HG03378 (cell line): Measurements from ENCODE around the gene HHLA2.

Source experiments
- ATAC-seq: cut with Tn5 transposase; IDR thresholded peaks from one replicate; pipeline ENCODE4 v1.9.1; 2021; ENCODE audit warnings: mild to moderate bottlenecking, moderate library complexity; ENCODE audit not compliant: unreplicated experiment

Gene HHLA2

GRCh38 chr3:108391917-108392593 is 95.7 kb downstream of the HHLA2 start:
- no peak for ATAC-seq

DNA sequence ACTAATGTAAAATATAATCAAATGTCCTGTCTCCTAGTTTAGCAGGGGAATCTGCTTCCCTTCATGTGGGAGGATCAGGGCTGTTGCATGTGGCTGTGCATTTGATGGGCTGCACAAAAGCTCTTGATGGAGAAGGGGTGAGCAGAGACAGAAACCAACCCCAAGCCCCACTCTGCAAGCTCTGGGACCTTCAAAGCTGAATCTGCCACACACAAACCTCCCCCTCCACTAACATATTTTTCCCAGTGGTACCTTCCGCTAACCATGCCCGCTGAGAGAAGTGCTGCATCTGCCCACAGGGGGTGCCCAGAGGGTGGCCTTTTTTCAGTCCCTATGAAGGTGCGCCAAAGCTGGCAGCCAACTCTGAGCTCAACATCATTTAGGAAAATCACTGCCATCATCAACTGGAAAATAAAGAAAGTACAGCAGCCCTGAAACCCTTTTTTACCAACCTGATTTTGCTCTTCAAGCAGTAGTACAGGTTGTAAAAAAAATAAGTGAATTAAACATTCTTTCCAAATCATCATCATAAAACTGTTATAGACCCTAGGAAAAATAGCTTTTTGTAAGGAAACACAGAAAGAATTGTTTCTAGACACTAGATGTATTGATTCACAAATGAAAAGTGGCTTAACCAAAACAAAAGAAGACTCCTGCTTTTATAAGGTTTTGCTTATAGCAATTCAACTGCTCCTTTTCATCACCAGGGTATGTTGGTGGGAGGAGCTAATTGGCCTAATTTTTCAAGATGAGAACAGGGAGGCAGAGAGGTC is 97.0 kb downstream of the HHLA2 start:
- ATAC-seq = no peak

- no peak for ATAC-seq
These were observed 97.7 kb downstream of the HHLA2 start for GRCh38 chr3:108394016-108394415.

- ATAC-seq = no peak
These were observed 98.2 kb downstream of the HHLA2 start for GRCh38 chr3:108394563-108394962.

DNA sequence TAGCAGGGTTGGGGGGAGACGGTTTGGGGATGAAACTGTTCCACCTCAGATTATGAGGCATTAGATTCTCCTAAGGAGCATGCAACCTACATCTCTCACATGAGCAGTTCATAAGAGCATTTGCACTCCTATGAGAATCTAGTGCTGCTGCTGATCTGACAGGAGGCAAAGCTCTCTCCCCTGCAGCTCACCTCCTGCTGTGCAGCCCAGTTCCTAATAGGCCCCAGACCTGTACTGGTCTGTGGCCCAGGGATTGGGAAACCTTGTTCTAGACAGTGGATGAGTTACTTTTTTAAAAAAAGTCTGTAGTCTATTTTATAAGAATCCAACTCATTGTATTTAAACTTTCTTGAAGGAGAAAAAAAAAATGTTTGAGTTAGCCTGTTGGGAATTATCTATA is 100.0 kb downstream of the HHLA2 start:
- ATAC-seq = no peak

DNA sequence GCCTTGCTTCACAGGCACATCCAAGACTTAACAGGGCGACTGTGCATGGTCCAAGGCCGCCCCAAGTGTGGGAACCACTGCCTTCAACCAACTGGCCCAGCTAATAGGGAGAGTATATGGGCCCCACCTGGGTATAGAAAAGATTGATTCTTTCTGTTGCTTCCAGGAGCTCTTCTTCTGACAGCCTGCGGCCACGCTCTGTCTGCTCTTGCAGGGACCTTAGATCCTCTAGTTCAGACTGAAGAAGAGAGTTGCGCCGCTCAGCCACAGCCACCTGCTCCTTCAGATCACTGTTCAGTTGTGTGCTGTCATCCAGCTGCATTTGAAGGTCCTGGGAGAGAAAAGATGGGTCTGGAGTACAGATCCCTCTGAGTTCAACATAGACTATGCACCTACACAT is 102.2 kb downstream of the HHLA2 start:
- no peak for ATAC-seq

DNA sequence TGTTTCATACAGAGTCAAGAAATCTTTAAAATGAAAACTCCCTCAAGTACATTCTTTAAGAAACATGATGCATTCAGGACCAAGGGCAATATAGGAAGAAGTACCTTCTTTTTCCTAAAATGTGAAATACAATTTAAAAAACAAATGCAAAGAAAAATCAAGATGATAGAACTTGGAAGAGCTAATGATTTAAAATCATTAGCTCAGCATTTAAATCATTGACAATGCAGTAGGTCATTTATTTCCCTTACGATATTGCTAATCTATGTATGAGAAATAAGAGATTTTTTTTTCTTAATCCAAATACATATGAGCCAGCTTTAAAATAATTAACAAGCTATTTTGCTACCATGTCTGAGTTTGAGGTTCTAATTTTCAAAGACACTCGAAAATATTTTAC is 105.5 kb downstream of the HHLA2 start:
- no peak for ATAC-seq

DNA sequence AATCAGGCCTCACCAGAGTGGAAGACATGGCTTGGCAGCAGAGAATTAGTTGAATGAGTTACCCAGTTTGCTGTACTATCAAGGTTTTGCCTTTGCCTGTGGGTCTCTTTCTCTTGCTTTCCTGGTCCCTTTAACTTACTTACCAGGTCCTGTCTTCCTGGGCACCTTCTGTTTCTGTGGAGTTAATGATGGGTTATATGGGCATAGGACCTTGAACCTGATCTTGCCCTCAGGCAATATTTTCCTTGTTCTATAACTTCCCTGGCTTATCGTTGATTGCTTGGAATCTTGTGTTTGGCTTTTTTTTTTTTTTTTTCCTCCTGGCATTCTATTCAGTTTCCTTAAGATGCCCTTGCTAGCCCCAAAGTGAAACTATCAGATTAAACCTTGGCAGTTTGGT is 106.8 kb downstream of the HHLA2 start:
- no peak for ATAC-seq

DNA sequence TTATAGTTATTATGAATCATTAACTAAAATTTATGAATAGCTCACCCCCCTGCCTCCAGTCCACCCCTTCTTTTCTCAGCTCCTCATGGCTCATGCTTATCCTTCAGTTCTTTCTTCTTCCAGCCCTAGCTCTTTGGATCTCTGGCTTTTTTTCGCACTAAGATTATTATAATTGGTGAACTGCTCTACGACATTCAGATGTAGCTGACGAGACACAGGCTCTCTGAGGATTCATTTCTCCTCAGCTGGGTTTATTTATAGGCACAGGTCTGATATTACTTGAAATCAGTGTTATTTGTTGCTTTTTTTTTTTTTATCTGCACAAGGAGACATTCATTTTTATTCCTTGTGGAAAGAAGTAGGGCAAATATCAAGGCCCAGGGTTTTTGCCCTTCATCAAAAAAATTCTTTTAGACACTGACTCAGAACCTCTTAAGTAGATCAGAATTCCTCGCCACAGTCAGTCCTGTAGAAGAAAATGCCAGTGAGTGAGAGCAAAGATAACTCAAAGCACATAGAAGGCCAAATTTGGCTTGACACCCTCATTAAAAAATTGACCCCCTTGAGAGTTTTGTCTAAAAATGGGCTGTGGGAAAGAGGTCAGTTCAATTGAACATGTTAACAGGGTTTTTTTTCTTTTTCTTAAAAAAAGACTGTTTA is 107.5 kb downstream of the HHLA2 start:
- no peak for ATAC-seq

GRCh38 chr3:108404368-108404767 is 108.0 kb downstream of the HHLA2 start:
- ATAC-seq = no peak

DNA sequence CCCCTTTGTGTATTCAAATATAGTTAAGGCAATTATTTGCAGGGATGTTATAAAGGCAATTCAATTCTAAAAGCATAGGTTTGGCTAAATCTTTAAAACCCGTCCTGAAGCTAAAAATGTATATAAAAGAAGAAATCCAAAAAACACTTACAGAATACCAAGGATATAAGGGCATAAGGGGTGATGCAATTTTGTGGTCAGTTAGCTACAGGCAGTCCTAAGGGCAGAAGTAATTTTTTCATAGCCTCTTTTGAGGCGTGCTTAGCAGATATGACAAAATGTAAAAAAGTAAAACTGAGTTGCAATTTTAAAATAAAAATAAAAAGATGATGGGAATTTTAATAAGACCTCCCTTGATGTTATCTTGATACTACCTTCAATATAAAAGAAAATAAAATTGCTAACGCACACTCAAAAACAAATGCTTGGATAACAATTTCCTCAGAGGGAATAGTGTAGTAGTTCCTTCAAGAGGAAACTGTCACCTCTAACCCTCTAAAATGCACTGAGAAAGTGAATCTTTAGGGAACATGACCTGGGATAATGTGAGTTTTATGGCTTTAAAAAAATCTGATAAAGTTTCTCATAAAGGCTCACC is 109.8 kb downstream of the HHLA2 start:
- peak; percentile 26 for ATAC-seq

GRCh38 chr3:108406661-108407206 is 110.4 kb downstream of the HHLA2 start:
- peak; percentile 95 for ATAC-seq

GRCh38 chr3:108407886-108408285 is 111.5 kb downstream of the HHLA2 start:
- ATAC-seq = no peak

GRCh38 chr3:108408883-108409799 is 112.8 kb downstream of the HHLA2 start:
- no peak for ATAC-seq

GRCh38 chr3:108409800-108410178 is 113.4 kb downstream of the HHLA2 start:
- ATAC-seq = no peak

DNA sequence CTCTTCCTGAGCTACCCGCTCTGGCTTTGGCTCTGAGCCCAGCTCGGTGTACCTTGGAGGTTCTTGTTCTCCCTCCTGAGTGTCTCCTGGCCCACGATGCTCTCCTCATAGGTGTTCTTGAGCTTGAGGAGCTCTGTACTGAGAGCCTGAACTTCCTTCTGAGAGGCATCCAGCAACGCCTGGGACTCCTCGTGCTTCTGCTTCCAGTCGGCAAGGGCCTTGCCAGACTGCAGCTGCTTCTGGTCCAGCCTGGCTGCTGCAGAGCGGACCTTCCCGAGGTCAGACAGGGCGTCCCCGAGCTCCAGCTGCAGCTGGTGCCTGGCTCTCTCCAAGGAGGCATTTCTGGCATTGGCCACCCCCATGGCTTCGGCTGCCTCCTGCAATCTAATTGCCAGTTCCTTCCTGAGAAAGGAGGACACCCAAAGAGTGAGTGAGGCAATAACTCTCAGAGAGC is 114.2 kb downstream of the HHLA2 start:
- no peak for ATAC-seq

GRCh38 chr3:108412121-108412750 is 115.9 kb downstream of the HHLA2 start:
- ATAC-seq = no peak

- no peak for ATAC-seq
These were observed 117.7 kb downstream of the HHLA2 start for GRCh38 chr3:108414007-108414406.

DNA sequence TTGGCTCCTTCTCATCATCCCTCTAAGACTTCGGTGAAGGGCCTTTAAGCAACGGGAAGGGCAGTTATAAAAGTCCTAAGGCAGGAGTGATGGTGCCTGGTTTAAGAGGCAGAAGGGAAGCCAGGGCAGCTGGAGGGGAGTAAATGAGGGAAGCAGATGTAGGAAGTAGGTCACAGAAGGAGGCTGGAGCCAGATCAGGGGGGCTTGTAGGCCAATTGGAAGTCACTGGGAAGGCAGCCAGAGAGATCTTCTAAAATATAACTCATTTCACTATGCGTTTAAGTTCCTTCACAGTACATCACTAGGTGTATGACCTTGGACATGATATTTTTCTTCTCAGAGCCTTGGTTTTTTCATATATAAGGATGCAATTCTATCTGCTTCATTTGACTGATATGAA is 119.3 kb downstream of the HHLA2 start:
- ATAC-seq = no peak
